GM10266 (cell line): ENCODE results near the gene CLIP4.

Experiments
- DNase-seq: peaks from one replicate; pipeline ENCODE4 v3.0.0; 2012; ENCODE audit errors: extremely low spot score
- CTCF ChIP-seq: IDR thresholded peaks from 2 replicates; pipeline ENCODE4 v1.5.1; 2012; ENCODE audit warnings: mild to moderate bottlenecking, low read depth; ENCODE audit not compliant: control insufficient read depth, insufficient read depth; ENCODE audit errors: missing control alignments

Gene CLIP4

GRCh38 chr2:29187926-29188325 lies 72.7 kb downstream of the CLIP4 start:
- no peak for TF ChIP-seq CTCF
- DNase-seq = no peak

- DNase-seq = no peak
- TF ChIP-seq CTCF = no peak
Measured at GRCh38 chr2:29189052-29189451, 73.8 kb downstream of the CLIP4 start.

- DNase-seq = no peak
- no peak for TF ChIP-seq CTCF
Measured at GRCh38 chr2:29191817-29192216, 76.6 kb downstream of the CLIP4 start.

- no peak for TF ChIP-seq CTCF
- DNase-seq = no peak
Measured at GRCh38 chr2:29192526-29192925, 77.3 kb downstream of the CLIP4 start.

- no peak for TF ChIP-seq CTCF
- no peak for DNase-seq
Measured at GRCh38 chr2:29193111-29193510, 77.9 kb downstream of the CLIP4 start.

GRCh38 chr2:29193681-29194080 lies 78.5 kb downstream of the CLIP4 start:
- no peak for DNase-seq
- TF ChIP-seq CTCF = no peak

- no peak for TF ChIP-seq CTCF
- no peak for DNase-seq
Measured at GRCh38 chr2:29195796-29196195, 80.6 kb downstream of the CLIP4 start.
